Upper lobe of left lung (tissue), 4 donors: ENCODE results near the gene SLC25A21.

Source experiments
- POLR2A ChIP-seq, 4 donors: fragments of 450-650 bp; IDR thresholded peaks; one replicate each; pipeline ENCODE4 v1.5.1; 2016 to 2017; ENCODE audit warnings: antibody characterized with exemption in 4 of 4, mild to moderate bottlenecking in 2 of 4
- TF ChIP-seq, protein P1 (sequence below), 6 experiments: fragments of 450-650 bp in 4 of 6; fragments of 200-600 bp in 2 of 6; sonication (generic) in 2 of 6; IDR thresholded peaks; one replicate each; pipeline ENCODE4 v1.5.1; 2016 to 2019; ENCODE audit warnings: antibody characterized with exemption in 6 of 6

DNA sequence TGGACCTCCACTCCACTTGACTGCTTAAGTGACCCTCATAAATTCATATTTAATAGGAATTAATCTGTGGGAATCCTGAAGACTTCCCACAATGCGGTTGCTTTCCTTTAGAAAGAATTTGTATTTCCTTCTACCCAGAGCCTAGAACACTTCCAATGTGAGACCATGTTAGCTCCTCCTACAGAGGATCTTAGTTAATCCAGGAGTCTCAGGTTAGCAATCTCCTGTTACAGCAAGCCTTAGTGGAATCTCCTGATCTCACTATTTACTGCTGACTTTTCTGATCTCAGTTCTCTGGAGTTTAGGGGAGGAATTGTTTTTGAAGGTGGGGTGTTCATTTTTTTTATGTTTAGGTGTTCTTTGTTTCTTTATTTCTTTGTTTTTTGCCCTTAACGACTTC, 186.0 kb downstream of the SLC25A21 start:
- TF ChIP-seq, protein P1, sequence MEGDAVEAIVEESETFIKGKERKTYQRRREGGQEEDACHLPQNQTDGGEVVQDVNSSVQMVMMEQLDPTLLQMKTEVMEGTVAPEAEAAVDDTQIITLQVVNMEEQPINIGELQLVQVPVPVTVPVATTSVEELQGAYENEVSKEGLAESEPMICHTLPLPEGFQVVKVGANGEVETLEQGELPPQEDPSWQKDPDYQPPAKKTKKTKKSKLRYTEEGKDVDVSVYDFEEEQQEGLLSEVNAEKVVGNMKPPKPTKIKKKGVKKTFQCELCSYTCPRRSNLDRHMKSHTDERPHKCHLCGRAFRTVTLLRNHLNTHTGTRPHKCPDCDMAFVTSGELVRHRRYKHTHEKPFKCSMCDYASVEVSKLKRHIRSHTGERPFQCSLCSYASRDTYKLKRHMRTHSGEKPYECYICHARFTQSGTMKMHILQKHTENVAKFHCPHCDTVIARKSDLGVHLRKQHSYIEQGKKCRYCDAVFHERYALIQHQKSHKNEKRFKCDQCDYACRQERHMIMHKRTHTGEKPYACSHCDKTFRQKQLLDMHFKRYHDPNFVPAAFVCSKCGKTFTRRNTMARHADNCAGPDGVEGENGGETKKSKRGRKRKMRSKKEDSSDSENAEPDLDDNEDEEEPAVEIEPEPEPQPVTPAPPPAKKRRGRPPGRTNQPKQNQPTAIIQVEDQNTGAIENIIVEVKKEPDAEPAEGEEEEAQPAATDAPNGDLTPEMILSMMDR (IDR thresholded peaks at IDR 0.05), result no peak
- no peak for TF ChIP-seq POLR2A (IDR thresholded peaks at IDR 0.05)
